ENCODE data around the gene ARID1B. TPM values are rescaled to one million over a fixed set of nuclear protein-coding genes. Genes with fewer than 3 reads are reported as not detected.
A peak's percentile ranks its signal among the peaks of the same experiment; 100 is the strongest.

Gene ARID1B
- total and polyA plus RNA-seq, 2 of the 13 experiments (the other 11 are each of a cell fraction or from before 2014, with no cell fraction given): 20.1 to 32.6 TPM

DNA sequence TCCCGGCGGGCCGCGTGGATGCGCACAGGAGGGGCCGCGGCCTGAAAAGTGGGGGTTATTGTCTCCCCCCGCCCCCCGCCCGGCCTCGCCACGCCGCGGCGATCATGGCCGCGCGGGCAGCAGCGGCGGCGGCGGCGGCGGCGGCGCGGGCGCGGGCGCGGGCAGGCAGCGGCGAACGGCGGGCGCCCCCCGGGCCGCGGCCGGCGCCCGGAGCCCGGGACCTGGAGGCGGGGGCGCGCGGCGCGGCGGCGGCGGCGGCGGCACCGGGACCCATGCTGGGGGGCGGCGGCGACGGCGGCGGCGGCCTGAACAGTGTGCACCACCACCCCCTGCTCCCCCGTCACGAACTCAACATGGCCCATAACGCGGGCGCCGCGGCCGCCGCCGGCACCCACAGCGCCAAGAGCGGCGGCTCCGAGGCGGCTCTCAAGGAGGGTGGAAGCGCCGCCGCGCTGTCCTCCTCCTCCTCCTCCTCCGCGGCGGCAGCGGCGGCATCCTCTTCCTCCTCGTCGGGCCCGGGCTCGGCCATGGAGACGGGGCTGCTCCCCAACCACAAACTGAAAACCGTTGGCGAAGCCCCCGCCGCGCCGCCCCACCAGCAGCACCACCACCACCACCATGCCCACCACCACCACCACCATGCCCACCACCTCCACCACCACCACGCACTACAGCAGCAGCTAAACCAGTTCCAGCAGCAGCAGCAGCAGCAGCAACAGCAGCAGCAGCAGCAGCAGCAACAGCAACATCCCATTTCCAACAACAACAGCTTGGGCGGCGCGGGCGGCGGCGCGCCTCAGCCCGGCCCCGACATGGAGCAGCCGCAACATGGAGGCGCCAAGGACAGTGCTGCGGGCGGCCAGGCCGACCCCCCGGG, 637 bp downstream of the ARID1B start (continued):
- TF ChIP-seq TAF1 (CRISPR knock-in tag; IDR thresholded peaks at IDR 0.05): peak; percentile 71
- no peak for TF ChIP-seq KLF16 (CRISPR knock-in tag; IDR thresholded peaks at IDR 0.05)
- TF ChIP-seq TEAD3 (CRISPR knock-in tag; optimal IDR thresholded peaks at IDR 0.05; ENCODE audit: borderline replicate concordance): no peak
- TF ChIP-seq, protein P1, sequence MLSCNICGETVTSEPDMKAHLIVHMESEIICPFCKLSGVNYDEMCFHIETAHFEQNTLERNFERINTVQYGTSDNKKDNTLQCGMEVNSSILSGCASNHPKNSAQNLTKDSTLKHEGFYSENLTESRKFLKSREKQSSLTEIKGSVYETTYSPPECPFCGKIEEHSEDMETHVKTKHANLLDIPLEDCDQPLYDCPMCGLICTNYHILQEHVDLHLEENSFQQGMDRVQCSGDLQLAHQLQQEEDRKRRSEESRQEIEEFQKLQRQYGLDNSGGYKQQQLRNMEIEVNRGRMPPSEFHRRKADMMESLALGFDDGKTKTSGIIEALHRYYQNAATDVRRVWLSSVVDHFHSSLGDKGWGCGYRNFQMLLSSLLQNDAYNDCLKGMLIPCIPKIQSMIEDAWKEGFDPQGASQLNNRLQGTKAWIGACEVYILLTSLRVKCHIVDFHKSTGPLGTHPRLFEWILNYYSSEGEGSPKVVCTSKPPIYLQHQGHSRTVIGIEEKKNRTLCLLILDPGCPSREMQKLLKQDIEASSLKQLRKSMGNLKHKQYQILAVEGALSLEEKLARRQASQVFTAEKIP (CRISPR knock-in tag; IDR thresholded peaks at IDR 0.05; ENCODE audit: borderline replicate concordance): no peak
- TF ChIP-seq, protein P2, sequence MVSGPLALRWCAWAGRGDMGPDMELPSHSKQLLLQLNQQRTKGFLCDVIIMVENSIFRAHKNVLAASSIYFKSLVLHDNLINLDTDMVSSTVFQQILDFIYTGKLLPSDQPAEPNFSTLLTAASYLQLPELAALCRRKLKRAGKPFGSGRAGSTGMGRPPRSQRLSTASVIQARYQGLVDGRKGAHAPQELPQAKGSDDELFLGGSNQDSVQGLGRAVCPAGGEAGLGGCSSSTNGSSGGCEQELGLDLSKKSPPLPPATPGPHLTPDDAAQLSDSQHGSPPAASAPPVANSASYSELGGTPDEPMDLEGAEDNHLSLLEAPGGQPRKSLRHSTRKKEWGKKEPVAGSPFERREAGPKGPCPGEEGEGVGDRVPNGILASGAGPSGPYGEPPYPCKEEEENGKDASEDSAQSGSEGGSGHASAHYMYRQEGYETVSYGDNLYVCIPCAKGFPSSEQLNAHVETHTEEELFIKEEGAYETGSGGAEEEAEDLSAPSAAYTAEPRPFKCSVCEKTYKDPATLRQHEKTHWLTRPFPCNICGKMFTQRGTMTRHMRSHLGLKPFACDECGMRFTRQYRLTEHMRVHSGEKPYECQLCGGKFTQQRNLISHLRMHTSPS (CRISPR knock-in tag; IDR thresholded peaks at IDR 0.05; ENCODE audit: low read depth): no peak
- TF ChIP-seq, protein P3, sequence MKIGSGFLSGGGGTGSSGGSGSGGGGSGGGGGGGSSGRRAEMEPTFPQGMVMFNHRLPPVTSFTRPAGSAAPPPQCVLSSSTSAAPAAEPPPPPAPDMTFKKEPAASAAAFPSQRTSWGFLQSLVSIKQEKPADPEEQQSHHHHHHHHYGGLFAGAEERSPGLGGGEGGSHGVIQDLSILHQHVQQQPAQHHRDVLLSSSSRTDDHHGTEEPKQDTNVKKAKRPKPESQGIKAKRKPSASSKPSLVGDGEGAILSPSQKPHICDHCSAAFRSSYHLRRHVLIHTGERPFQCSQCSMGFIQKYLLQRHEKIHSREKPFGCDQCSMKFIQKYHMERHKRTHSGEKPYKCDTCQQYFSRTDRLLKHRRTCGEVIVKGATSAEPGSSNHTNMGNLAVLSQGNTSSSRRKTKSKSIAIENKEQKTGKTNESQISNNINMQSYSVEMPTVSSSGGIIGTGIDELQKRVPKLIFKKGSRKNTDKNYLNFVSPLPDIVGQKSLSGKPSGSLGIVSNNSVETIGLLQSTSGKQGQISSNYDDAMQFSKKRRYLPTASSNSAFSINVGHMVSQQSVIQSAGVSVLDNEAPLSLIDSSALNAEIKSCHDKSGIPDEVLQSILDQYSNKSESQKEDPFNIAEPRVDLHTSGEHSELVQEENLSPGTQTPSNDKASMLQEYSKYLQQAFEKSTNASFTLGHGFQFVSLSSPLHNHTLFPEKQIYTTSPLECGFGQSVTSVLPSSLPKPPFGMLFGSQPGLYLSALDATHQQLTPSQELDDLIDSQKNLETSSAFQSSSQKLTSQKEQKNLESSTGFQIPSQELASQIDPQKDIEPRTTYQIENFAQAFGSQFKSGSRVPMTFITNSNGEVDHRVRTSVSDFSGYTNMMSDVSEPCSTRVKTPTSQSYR (CRISPR knock-in tag; IDR thresholded peaks at IDR 0.05; ENCODE audit: borderline replicate concordance): no peak; the same call in 1 of the 2 replicates
- no peak for TF ChIP-seq ZSCAN20 (CRISPR knock-in tag; IDR thresholded peaks at IDR 0.05; ENCODE audit: borderline replicate concordance)
- TF ChIP-seq, protein P4, sequence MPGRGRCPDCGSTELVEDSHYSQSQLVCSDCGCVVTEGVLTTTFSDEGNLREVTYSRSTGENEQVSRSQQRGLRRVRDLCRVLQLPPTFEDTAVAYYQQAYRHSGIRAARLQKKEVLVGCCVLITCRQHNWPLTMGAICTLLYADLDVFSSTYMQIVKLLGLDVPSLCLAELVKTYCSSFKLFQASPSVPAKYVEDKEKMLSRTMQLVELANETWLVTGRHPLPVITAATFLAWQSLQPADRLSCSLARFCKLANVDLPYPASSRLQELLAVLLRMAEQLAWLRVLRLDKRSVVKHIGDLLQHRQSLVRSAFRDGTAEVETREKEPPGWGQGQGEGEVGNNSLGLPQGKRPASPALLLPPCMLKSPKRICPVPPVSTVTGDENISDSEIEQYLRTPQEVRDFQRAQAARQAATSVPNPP (CRISPR knock-in tag; IDR thresholded peaks at IDR 0.05): no peak
- peak; percentile 35; the same call in 1 of the 2 replicates for TF ChIP-seq ZBTB7A (CRISPR knock-in tag; IDR thresholded peaks at IDR 0.05)
- no peak for TF ChIP-seq GATA4 (IDR thresholded peaks at IDR 0.05; ENCODE audit: borderline replicate concordance, low read depth)
- no peak for TF ChIP-seq MYNN (CRISPR knock-in tag; IDR thresholded peaks at IDR 0.05; ENCODE audit: low read depth)
- TF ChIP-seq, protein P5, sequence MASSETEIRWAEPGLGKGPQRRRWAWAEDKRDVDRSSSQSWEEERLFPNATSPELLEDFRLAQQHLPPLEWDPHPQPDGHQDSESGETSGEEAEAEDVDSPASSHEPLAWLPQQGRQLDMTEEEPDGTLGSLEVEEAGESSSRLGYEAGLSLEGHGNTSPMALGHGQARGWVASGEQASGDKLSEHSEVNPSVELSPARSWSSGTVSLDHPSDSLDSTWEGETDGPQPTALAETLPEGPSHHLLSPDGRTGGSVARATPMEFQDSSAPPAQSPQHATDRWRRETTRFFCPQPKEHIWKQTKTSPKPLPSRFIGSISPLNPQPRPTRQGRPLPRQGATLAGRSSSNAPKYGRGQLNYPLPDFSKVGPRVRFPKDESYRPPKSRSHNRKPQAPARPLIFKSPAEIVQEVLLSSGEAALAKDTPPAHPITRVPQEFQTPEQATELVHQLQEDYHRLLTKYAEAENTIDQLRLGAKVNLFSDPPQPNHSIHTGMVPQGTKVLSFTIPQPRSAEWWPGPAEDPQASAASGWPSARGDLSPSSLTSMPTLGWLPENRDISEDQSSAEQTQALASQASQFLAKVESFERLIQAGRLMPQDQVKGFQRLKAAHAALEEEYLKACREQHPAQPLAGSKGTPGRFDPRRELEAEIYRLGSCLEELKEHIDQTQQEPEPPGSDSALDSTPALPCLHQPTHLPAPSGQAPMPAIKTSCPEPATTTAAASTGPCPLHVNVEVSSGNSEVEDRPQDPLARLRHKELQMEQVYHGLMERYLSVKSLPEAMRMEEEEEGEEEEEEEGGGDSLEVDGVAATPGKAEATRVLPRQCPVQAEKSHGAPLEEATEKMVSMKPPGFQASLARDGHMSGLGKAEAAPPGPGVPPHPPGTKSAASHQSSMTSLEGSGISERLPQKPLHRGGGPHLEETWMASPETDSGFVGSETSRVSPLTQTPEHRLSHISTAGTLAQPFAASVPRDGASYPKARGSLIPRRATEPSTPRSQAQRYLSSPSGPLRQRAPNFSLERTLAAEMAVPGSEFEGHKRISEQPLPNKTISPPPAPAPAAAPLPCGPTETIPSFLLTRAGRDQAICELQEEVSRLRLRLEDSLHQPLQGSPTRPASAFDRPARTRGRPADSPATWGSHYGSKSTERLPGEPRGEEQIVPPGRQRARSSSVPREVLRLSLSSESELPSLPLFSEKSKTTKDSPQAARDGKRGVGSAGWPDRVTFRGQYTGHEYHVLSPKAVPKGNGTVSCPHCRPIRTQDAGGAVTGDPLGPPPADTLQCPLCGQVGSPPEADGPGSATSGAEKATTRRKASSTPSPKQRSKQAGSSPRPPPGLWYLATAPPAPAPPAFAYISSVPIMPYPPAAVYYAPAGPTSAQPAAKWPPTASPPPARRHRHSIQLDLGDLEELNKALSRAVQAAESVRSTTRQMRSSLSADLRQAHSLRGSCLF (CRISPR knock-in tag; IDR thresholded peaks at IDR 0.05; ENCODE audit: borderline replicate concordance): no peak
- no peak for TF ChIP-seq ZNF75D (CRISPR knock-in tag; IDR thresholded peaks at IDR 0.05; ENCODE audit: borderline replicate concordance)
- no peak for TF ChIP-seq SMAD1 (CRISPR knock-in tag; IDR thresholded peaks at IDR 0.05; ENCODE audit: borderline replicate concordance, low read depth)
- no peak for TF ChIP-seq RAD21 (CRISPR knock-in tag; IDR thresholded peaks at IDR 0.05)
